OCI-LY7 (cell line): ENCODE data around the gene LRRFIP2. TPM values are rescaled to one million over a fixed set of nuclear protein-coding genes. Genes with fewer than 3 reads are reported as not detected.

ENCODE experiments used
- BruUV-seq: library from RNA; stranded (reverse); fragments of 400-500 nt; replicated peaks from 2 replicates; lab custom pipeline; 2021; lab: Mats Ljungman, UMichigan
- CTCF ChIA-PET: fragments of 300-600 bp; sonication (Branson Sonifier 250); formaldehyde crosslinking; loops from one replicate; lab custom pipeline; 2022; ENCODE audit warnings: antibody characterized with exemption; ENCODE audit not compliant: unreplicated experiment; lab: Charles Lee
- POLR2A ChIA-PET: fragments of 300-600 bp; sonication (Branson Sonifier 250); formaldehyde crosslinking; loops from one replicate; lab custom pipeline; 2022; ENCODE audit warnings: antibody characterized with exemption; lab: Charles Lee
- DNase-seq: peaks from one replicate; pipeline ENCODE4 v3.0.0-alpha.2; 2015; ENCODE audit warnings: low spot score
- H2AFZ ChIP-seq: fragments of 200-600 bp; sonication (generic), shearing (Covaris generic); 2 replicates; pipeline ENCODE4 v1.6.1; 2014; ENCODE audit warnings: mild to moderate bottlenecking, antibody characterized with exemption, low read length, moderate library complexity
- H3K27ac ChIP-seq: fragments of 200-600 bp; sonication (generic); 2 replicates; pipeline ENCODE4 v1.5.1; 2014; ENCODE audit warnings: mixed run types, low read depth, mild to moderate bottlenecking, moderate library complexity, low read length, inconsistent platforms; ENCODE audit not compliant: poor library complexity, severe bottlenecking
- H3K36me3 ChIP-seq: fragments of 200-600 bp; sonication (generic); 2 replicates; pipeline ENCODE4 v1.6.1; 2014; ENCODE audit warnings: mild to moderate bottlenecking, antibody characterized with exemption, low read length, moderate library complexity, mixed read lengths; ENCODE audit not compliant: insufficient read depth
- H3K4me1 ChIP-seq: fragments of 200-600 bp; sonication (generic); 2 replicates; pipeline ENCODE4 v1.5.1; 2014; ENCODE audit warnings: mild to moderate bottlenecking, low read length; ENCODE audit not compliant: insufficient read depth, poor library complexity, severe bottlenecking
- H3K4me2 ChIP-seq: fragments of 200-600 bp; sonication (generic); 2 replicates; pipeline ENCODE4 v1.6.1; 2014; ENCODE audit warnings: mild to moderate bottlenecking, low read length
- H3K4me3 ChIP-seq: fragments of 200-600 bp; sonication (generic); 2 replicates; pipeline ENCODE4 v1.5.1; 2014; ENCODE audit warnings: mild to moderate bottlenecking, low read depth, low read length; ENCODE audit not compliant: poor library complexity, severe bottlenecking
- H3K79me2 ChIP-seq: fragments of 200-600 bp; sonication (generic); 2 replicates; pipeline ENCODE4 v1.6.1; 2016; ENCODE audit warnings: low read depth, mild to moderate bottlenecking, low read length, moderate library complexity, mixed read lengths; ENCODE audit not compliant: insufficient read depth
- H3K9me2 ChIP-seq: fragments of 200-600 bp; sonication (generic); 2 replicates; pipeline ENCODE4 v1.6.1; 2016; ENCODE audit warnings: mild to moderate bottlenecking, low read length, mixed read lengths; ENCODE audit not compliant: insufficient read depth
- H3K9me3 ChIP-seq: fragments of 200-600 bp; sonication (generic); 2 replicates; pipeline ENCODE4 v1.6.1; 2014; ENCODE audit warnings: mild to moderate bottlenecking, mixed run types, low read length, mixed read lengths
- H4K20me1 ChIP-seq: fragments of 200-600 bp; sonication (generic); 2 replicates; pipeline ENCODE4 v1.6.1; 2014; ENCODE audit warnings: mild to moderate bottlenecking, antibody characterized with exemption, low read length, moderate library complexity, mixed read lengths; ENCODE audit not compliant: insufficient read depth
- EZH2phosphoT487 ChIP-seq: fragments of 200-600 bp; sonication (generic); IDR thresholded peaks from 2 replicates; pipeline ENCODE4 v1.6.1; 2018; ENCODE audit warnings: low read depth, borderline replicate concordance, mild to moderate bottlenecking, mixed run types, antibody characterized with exemption, low read length, moderate library complexity, mixed read lengths
- intact Hi-C: fragments of 100-400 bp; cut with micrococcal nuclease; formaldehyde crosslinking; loops from one replicate; pipeline ENCODE4 v1.10.0; 2022; ENCODE audit not compliant: unreplicated experiment
- total RNA-seq, 2 experiments: library from RNA; depleted of rRNA in 1 of 2; stranded (reverse); fragments of >200 nt in 1 of 2; shearing (Covaris generic) in 1 of 2; gene quantifications; 2 replicates each; pipeline ENCODE4 v1.2.3, GENCODE V29; 2014 to 2022
- TF ChIP-seq, protein P1 (sequence below): fragments of 200-600 bp; sonication (generic); conservative IDR thresholded peaks from 2 replicates; pipeline ENCODE4 v1.5.1; 2014; ENCODE audit warnings: mild to moderate bottlenecking, antibody characterized with exemption, low read length, moderate library complexity, mixed read lengths

The LRRFIP2 gene
- total RNA-seq, 2 experiments from 2014 or later = 23.7 to 37.3 TPM

DNA sequence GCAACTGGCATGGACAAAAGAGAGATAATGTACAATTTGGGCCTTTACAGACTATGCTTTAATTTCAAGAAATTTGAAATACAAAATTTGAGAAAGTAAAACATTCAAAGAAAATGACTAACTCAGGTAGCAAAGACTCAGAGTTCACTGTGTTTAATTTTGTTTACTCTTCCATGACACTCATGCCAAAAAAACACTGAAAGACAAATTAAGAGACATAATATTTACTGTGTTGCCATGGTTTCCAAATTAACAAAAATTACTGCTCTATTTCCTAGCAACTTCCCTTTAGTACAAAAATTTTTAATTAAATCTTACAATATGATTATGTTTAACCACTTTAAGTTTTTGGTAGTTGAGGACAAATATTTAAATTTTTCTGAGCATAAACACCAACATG is 29.6 kb downstream of the LRRFIP2 start:
- H3K9me3 ChIP-seq = no peaks in the 10 kb centered on the region
- H3K9me2 ChIP-seq = no peaks in the 10 kb centered on the region
- no peaks in the 10 kb centered on the region for H4K20me1 ChIP-seq
- ChIA-PET POLR2A (interaction anchor here (1.1 kb wide), 1 partner anchor 40 kb away, joined by 3 read pairs; no protein-coding TSS in a partner anchor), CTCF (no interaction called here)
- intact Hi-C loops = no loop called here
- no peak overlapping the region for H3K27ac ChIP-seq
- H2AFZ ChIP-seq = no peak overlapping the region
- no peak overlapping the region for H3K4me3 ChIP-seq
- no peak for DNase-seq
- H3K79me2 ChIP-seq = no peaks in the 10 kb centered on the region
- TF ChIP-seq, protein P1, sequence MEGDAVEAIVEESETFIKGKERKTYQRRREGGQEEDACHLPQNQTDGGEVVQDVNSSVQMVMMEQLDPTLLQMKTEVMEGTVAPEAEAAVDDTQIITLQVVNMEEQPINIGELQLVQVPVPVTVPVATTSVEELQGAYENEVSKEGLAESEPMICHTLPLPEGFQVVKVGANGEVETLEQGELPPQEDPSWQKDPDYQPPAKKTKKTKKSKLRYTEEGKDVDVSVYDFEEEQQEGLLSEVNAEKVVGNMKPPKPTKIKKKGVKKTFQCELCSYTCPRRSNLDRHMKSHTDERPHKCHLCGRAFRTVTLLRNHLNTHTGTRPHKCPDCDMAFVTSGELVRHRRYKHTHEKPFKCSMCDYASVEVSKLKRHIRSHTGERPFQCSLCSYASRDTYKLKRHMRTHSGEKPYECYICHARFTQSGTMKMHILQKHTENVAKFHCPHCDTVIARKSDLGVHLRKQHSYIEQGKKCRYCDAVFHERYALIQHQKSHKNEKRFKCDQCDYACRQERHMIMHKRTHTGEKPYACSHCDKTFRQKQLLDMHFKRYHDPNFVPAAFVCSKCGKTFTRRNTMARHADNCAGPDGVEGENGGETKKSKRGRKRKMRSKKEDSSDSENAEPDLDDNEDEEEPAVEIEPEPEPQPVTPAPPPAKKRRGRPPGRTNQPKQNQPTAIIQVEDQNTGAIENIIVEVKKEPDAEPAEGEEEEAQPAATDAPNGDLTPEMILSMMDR = no peak
- TF ChIP-seq EZH2phosphoT487 = no peak
- H3K4me2 ChIP-seq = no peak overlapping the region
- peaks cover 47% of the 10 kb centered on the region for H3K36me3 ChIP-seq
- H3K4me1 ChIP-seq = no peaks in the 10 kb centered on the region
- BruUV-seq = no TSS peak

DNA sequence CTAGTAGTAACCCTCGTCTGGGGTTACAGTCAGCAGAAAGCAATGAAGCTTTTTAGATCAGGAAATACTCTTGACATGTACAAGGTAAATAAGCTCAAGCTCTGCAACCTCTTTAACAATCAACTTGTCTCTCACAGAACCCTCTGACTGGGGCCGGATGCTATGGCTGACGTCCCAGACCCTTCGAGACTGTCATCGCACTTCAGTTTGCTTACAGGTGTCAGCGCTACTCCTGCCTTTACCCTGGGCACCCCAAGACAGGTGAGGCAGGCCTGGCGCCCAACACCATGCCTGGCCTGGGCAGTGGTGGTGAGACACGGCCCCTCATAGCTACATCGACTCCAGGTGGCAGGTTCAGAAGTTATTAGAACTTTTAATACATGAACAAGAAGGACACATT is 30.6 kb downstream of the LRRFIP2 start:
- Histone ChIP-seq H3K4me3 (no peak overlapping the region), H3K36me3 (peaks cover 46% of the 10 kb centered on the region), H3K79me2 (no peaks in the 10 kb centered on the region), H3K4me2 (no peak overlapping the region), H3K9me3 (no peaks in the 10 kb centered on the region), H2AFZ (no peak overlapping the region), H3K9me2 (no peaks in the 10 kb centered on the region), H3K4me1 (no peaks in the 10 kb centered on the region), H4K20me1 (no peaks in the 10 kb centered on the region), H3K27ac (no peak overlapping the region)
- CTCF ChIA-PET = no interaction called here
- BruUV-seq = no TSS peak
- no peak for TF ChIP-seq EZH2phosphoT487
- TF ChIP-seq, protein P1 = no peak
- intact Hi-C loops = no loop called here
- no peak for DNase-seq
- POLR2A ChIA-PET = interaction anchor here (0.8 kb wide), 1 partner anchor 15 kb away, joined by 3 read pairs; no protein-coding TSS in a partner anchor

DNA sequence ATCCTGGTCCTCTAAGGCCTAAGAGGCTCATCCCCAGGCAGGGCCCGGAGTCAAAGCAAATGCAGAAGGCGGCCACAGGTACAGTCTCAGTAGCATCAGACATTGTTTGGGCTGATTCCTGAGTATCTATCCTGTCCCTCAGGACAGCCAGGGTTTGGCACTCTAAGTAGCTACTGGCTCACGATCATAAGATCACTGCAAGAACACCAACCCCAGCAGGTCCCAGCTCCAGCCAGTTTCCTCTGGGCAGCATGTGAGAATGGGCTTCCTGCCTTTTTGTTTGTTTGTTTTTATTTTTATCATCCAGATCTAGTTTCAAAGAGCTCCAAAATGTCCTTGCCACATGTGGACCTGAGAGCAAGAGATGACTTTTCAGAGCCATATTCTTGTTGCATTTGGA is 32.7 kb downstream of the LRRFIP2 start:
- TF ChIP-seq, protein P1 = no peak
- TF ChIP-seq EZH2phosphoT487 = no peak
- H3K27ac ChIP-seq = no peak overlapping the region
- no peak overlapping the region for H3K4me3 ChIP-seq
- no peaks in the 10 kb centered on the region for H3K4me1 ChIP-seq
- intact Hi-C loops = no loop called here
- ChIA-PET POLR2A (interaction anchor here (1.5 kb wide), 1 partner anchor 84 kb away, joined by 4 read pairs; no protein-coding TSS in a partner anchor), CTCF (no interaction called here)
- H3K9me3 ChIP-seq = no peaks in the 10 kb centered on the region
- BruUV-seq = no TSS peak
- no peak for DNase-seq
- no peaks in the 10 kb centered on the region for H3K9me2 ChIP-seq
- no peak overlapping the region for H2AFZ ChIP-seq
- H3K4me2 ChIP-seq = no peak overlapping the region
- peaks cover 29% of the 10 kb centered on the region for H3K36me3 ChIP-seq
- no peaks in the 10 kb centered on the region for H4K20me1 ChIP-seq
- no peaks in the 10 kb centered on the region for H3K79me2 ChIP-seq
